Endodermal cell (in vitro differentiated cells): ENCODE measurements around the gene HAX1. TPM values are rescaled to one million over a fixed set of nuclear protein-coding genes. Genes with fewer than 3 reads are reported as not detected.

Experiments used
- DNase-seq: peaks from one replicate; pipeline ENCODE4 v3.0.0-alpha.2; 2017
- H3K27ac ChIP-seq: 2 replicates; pipeline ENCODE4 v1.5.1; 2013; ENCODE audit warnings: mild to moderate bottlenecking, low read depth, low read length, moderate library complexity
- H3K27me3 ChIP-seq: 2 replicates; pipeline ENCODE4 v1.6.1; 2013; ENCODE audit warnings: mild to moderate bottlenecking, low read length, moderate library complexity; ENCODE audit not compliant: insufficient read depth, control insufficient read depth, poor library complexity, severe bottlenecking
- H3K36me3 ChIP-seq: 2 replicates; pipeline ENCODE4 v1.7.0; 2013; ENCODE audit warnings: mild to moderate bottlenecking, low read length, moderate library complexity; ENCODE audit not compliant: control insufficient read depth, insufficient read depth
- H3K4me1 ChIP-seq: one replicate; pipeline ENCODE4 v1.7.0; 2013; ENCODE audit warnings: low read length; ENCODE audit not compliant: control insufficient read depth, insufficient read depth
- H3K4me3 ChIP-seq: 2 replicates; pipeline ENCODE4 v1.5.1; 2013; ENCODE audit warnings: mild to moderate bottlenecking, low read length, moderate library complexity
- H3K9ac ChIP-seq: 2 replicates; pipeline ENCODE4 v1.6.1; 2013; ENCODE audit warnings: mild to moderate bottlenecking, low read length, moderate library complexity; ENCODE audit not compliant: poor library complexity, severe bottlenecking; ENCODE audit errors: extremely low read depth
- H3K9me3 ChIP-seq: 2 replicates; pipeline ENCODE4 v1.6.1; 2013; ENCODE audit warnings: mild to moderate bottlenecking, low read length, moderate library complexity; ENCODE audit not compliant: control insufficient read depth
- H3K27ac Mint-ChIP-seq: 2 replicates; pipeline ENCODE4 v1.8.0; 2020; ENCODE audit warnings: mixed read lengths
- H3K27me3 Mint-ChIP-seq: 2 replicates; pipeline ENCODE4 v1.8.0; 2021; ENCODE audit warnings: mild to moderate bottlenecking, mixed read lengths; ENCODE audit not compliant: insufficient read depth
- H3K36me3 Mint-ChIP-seq: 2 replicates; pipeline ENCODE4 v1.8.0; 2020; ENCODE audit warnings: low read depth, mixed read lengths
- H3K4me1 Mint-ChIP-seq: 2 replicates; pipeline ENCODE4 v1.8.0; 2020; ENCODE audit warnings: mixed read lengths
- H3K4me3 Mint-ChIP-seq: 2 replicates; pipeline ENCODE4 v1.8.0; 2020; ENCODE audit warnings: mild to moderate bottlenecking, moderate library complexity, mixed read lengths
- H3K9me3 Mint-ChIP-seq: 2 replicates; pipeline ENCODE4 v1.8.0; 2020; ENCODE audit warnings: mild to moderate bottlenecking, mixed read lengths
- CTCF ChIP-seq: fragments of 200-600 bp; sonication (generic); conservative IDR thresholded peaks from 2 replicates; pipeline ENCODE4 v1.5.0; 2021; ENCODE audit warnings: antibody characterized with exemption, mild to moderate bottlenecking
- WGBS, 2 experiments: methylation state at CpG; one replicate each; pipeline versions ENCODE4 v1.1.5 to v1.1.7; 2013; ENCODE audit warnings: missing lambda C conversion rate in 2 of 2, mixed read lengths in 1 of 2; ENCODE audit not compliant: insufficient coverage in 1 of 2, insufficient read length in 1 of 2; 5-methylcytosine and 5-hydroxymethylcytosine counted together
- total RNA-seq, 2 donors: library from RNA; stranded (reverse); fragmentation: NEBNext Ultra II Directional in 1 of 2; extraction: Animal tissue kit (Norgen Biotek cat#: 25700) in 1 of 2; gene quantifications; 2 replicates in 1 of 2; 3 replicates in 1 of 2; pipeline ENCODE4 v1.2.1, GENCODE V29; 2021

HAX1 gene
- total RNA-seq, 2 donors from 2014 or later = 55.7 to 59.4 TPM

- no peak for DNase-seq
- no peak for TF ChIP-seq CTCF
- H3K9me3 Mint-ChIP-seq = peaks cover 16% of the 10 kb centered on the region
- peaks cover 10% of the 10 kb centered on the region for H3K4me1 Mint-ChIP-seq
- no peak overlapping the region for H3K27ac Mint-ChIP-seq
- Histone ChIP-seq H3K4me1 (peaks cover 5% of the 10 kb centered on the region), H3K27ac (no peak overlapping the region), H3K9ac (no peak overlapping the region), H3K36me3 (no peaks in the 10 kb centered on the region), H3K27me3 (no peaks in the 10 kb centered on the region), H3K9me3 (no peaks in the 10 kb centered on the region), H3K4me3 (peak overlapping the region; percentile 32)
- H3K4me3 Mint-ChIP-seq = no peak overlapping the region
- no peaks in the 10 kb centered on the region for H3K27me3 Mint-ChIP-seq
- WGBS, 2 experiments = 89 to 92% methylated on average over 3 of the region's 3 CpGs
- H3K36me3 Mint-ChIP-seq = no peaks in the 10 kb centered on the region
Observed at GRCh38 chr1:154288661-154289060, 16.2 kb downstream of the HAX1 start.

- Mint-ChIP-seq H3K9me3 (peaks cover 30% of the 10 kb centered on the region), H3K4me1 (peaks cover 10% of the 10 kb centered on the region), H3K27ac (no peak overlapping the region), H3K4me3 (no peak overlapping the region), H3K36me3 (peaks cover 3% of the 10 kb centered on the region), H3K27me3 (no peaks in the 10 kb centered on the region)
- Histone ChIP-seq H3K36me3 (no peaks in the 10 kb centered on the region), H3K27ac (no peak overlapping the region), H3K9ac (no peak overlapping the region), H3K9me3 (peaks cover 14% of the 10 kb centered on the region), H3K4me1 (peaks cover 5% of the 10 kb centered on the region), H3K27me3 (no peaks in the 10 kb centered on the region), H3K4me3 (no peak overlapping the region)
- 80 to 92% methylated on average over 1 of the region's 1 CpG for WGBS, 2 experiments
- no peak for TF ChIP-seq CTCF
- no peak for DNase-seq
Observed at GRCh38 chr1:154290921-154291320, 18.5 kb downstream of the HAX1 start.

GRCh38 chr1:154295408-154296235 is 23.2 kb downstream of the HAX1 start:
- H3K4me1 Mint-ChIP-seq = peaks cover 1% of the 10 kb centered on the region
- H3K4me1 ChIP-seq = peaks cover 5% of the 10 kb centered on the region
- no peak overlapping the region for H3K4me3 ChIP-seq
- peaks cover 33% of the 10 kb centered on the region for H3K9me3 Mint-ChIP-seq
- TF ChIP-seq CTCF = no peak
- H3K27me3 ChIP-seq = no peaks in the 10 kb centered on the region
- H3K36me3 Mint-ChIP-seq = peaks cover 3% of the 10 kb centered on the region
- no peak overlapping the region for H3K27ac Mint-ChIP-seq
- H3K9ac ChIP-seq = no peak overlapping the region
- WGBS, 2 experiments = 75 to 82% methylated on average over 7 to 8 of the region's 8 CpGs
- no peaks in the 10 kb centered on the region for H3K27me3 Mint-ChIP-seq
- H3K27ac ChIP-seq = no peak overlapping the region
- H3K36me3 ChIP-seq = no peaks in the 10 kb centered on the region
- peaks cover 15% of the 10 kb centered on the region for H3K9me3 ChIP-seq
- no peak overlapping the region for H3K4me3 Mint-ChIP-seq
- DNase-seq = no peak
